WTC11 (cell line): Measurements from ENCODE around the gene ZIC4. TPM values are rescaled to one million over a fixed set of nuclear protein-coding genes. Genes with fewer than 3 reads are reported as not detected.

ENCODE experiments used
- ATAC-seq: fragments of 200-7000 bp; cut with Tn5 transposase; 2 replicates; pipeline ENCODE4 v1.10.0; 2021; ENCODE audit warnings: mild to moderate bottlenecking, moderate library complexity
- CTCF ChIA-PET: fragments of 300-600 bp; sonication (Branson Sonifier 250); formaldehyde crosslinking; loops from one replicate; lab custom pipeline; 2021; ENCODE audit warnings: antibody characterized with exemption; lab: Charles Lee
- POLR2A ChIA-PET: fragments of 350-600 bp; sonication (Branson Sonifier 250); formaldehyde crosslinking; loops from one replicate; lab custom pipeline; 2021; ENCODE audit warnings: antibody characterized with exemption; lab: Charles Lee
- DNase-seq: peaks from one replicate; pipeline ENCODE4 v3.0.0; 2021; ENCODE audit warnings: low spot score
- H3K27ac Mint-ChIP-seq: 2 replicates; pipeline ENCODE4 v1.8.0; 2021; ENCODE audit warnings: mixed read lengths
- H3K27me3 Mint-ChIP-seq: 2 replicates; pipeline ENCODE4 v1.8.0; 2021; ENCODE audit warnings: low read depth, mild to moderate bottlenecking, moderate library complexity, mixed read lengths
- H3K36me3 Mint-ChIP-seq: 2 replicates; pipeline ENCODE4 v1.8.0; 2021; ENCODE audit warnings: mixed read lengths
- H3K4me1 Mint-ChIP-seq: 2 replicates; pipeline ENCODE4 v1.8.0; 2022; ENCODE audit warnings: mixed read lengths
- H3K4me3 Mint-ChIP-seq: 2 replicates; pipeline ENCODE4 v1.8.0; 2021; ENCODE audit warnings: mild to moderate bottlenecking, moderate library complexity, mixed read lengths
- H3K9me3 Mint-ChIP-seq: 2 replicates; pipeline ENCODE4 v1.8.0; 2021; ENCODE audit warnings: mixed read lengths
- AR ChIP-seq: fragments of 250-450 bp; sonication (Bioruptor Pico); IDR thresholded peaks from 2 replicates; pipeline ENCODE4 v1.9.0; 2021; ENCODE audit warnings: mild to moderate bottlenecking
- ATF1 ChIP-seq: sonication (generic); formaldehyde crosslinking; IDR thresholded peaks from 2 replicates; pipeline ENCODE4 v1.8.1; 2023; ENCODE audit warnings: mild to moderate bottlenecking, moderate library complexity, missing genetic modification reagents
- E2F5 ChIP-seq: sonication (generic); formaldehyde crosslinking; IDR thresholded peaks from 2 replicates; pipeline ENCODE4 v1.8.1; 2022; ENCODE audit warnings: mild to moderate bottlenecking, moderate library complexity, missing genetic modification reagents
- FOXP4 ChIP-seq: sonication (generic); formaldehyde crosslinking; IDR thresholded peaks from 2 replicates; pipeline ENCODE4 v1.8.0; 2022; ENCODE audit warnings: mild to moderate bottlenecking, missing genetic modification reagents
- GABPB1 ChIP-seq: sonication (generic); formaldehyde crosslinking; IDR thresholded peaks from 2 replicates; pipeline ENCODE4 v1.8.1; 2023; ENCODE audit warnings: mild to moderate bottlenecking, missing genetic modification reagents
- GRHL2 ChIP-seq: fragments of 250-450 bp; sonication (Bioruptor Pico); IDR thresholded peaks from 2 replicates; pipeline ENCODE4 v1.8.0; 2022; ENCODE audit warnings: mild to moderate bottlenecking, moderate library complexity; ENCODE audit not compliant: insufficient replicate concordance, severe bottlenecking
- JUN ChIP-seq: sonication (generic); formaldehyde crosslinking; IDR thresholded peaks from 2 replicates; pipeline ENCODE4 v1.8.0; 2023; ENCODE audit warnings: mild to moderate bottlenecking, missing genetic modification reagents
- MAX ChIP-seq: sonication (generic); formaldehyde crosslinking; IDR thresholded peaks from 2 replicates; pipeline ENCODE4 v1.8.0; 2022; ENCODE audit warnings: mild to moderate bottlenecking, missing genetic modification reagents
- MYBL2 ChIP-seq: sonication (generic); formaldehyde crosslinking; IDR thresholded peaks from 2 replicates; pipeline ENCODE4 v1.8.1; 2023; ENCODE audit warnings: mild to moderate bottlenecking, moderate library complexity, missing genetic modification reagents
- OVOL2 ChIP-seq: fragments of 250-450 bp; sonication (Bioruptor Pico); IDR thresholded peaks from 2 replicates; pipeline ENCODE4 v1.9.0; 2021; ENCODE audit warnings: mild to moderate bottlenecking, borderline replicate concordance
- PRDM15 ChIP-seq: sonication (generic); formaldehyde crosslinking; IDR thresholded peaks from 2 replicates; pipeline ENCODE4 v1.8.0; 2022; ENCODE audit warnings: missing genetic modification reagents
- RELA ChIP-seq: sonication (generic); formaldehyde crosslinking; IDR thresholded peaks from 2 replicates; pipeline ENCODE4 v1.8.1; 2022; ENCODE audit warnings: missing genetic modification reagents, mild to moderate bottlenecking, borderline replicate concordance
- SP1 ChIP-seq: sonication (generic); formaldehyde crosslinking; conservative IDR thresholded peaks from 2 replicates; pipeline ENCODE4 v1.8.1; 2022; ENCODE audit warnings: missing genetic modification reagents
- ZNF416 ChIP-seq: fragments of 250-450 bp; sonication (Bioruptor Pico); IDR thresholded peaks from 2 replicates; pipeline ENCODE4 v1.9.0; 2021; ENCODE audit warnings: mild to moderate bottlenecking, inconsistent platforms
- total RNA-seq: library from RNA; stranded (reverse); gene quantifications from 3 replicates; pipeline ENCODE4 v1.2.3, GENCODE V29; 2021

The ZIC4 gene
- total RNA-seq, 1 experiment from 2014 or later = 3.5 TPM

GRCh38 chr3:147398813-147399534, 7.4 kb downstream of the ZIC4 start:
- Mint-ChIP-seq H3K4me1 (peaks cover 86% of the 10 kb centered on the region), H3K4me3 (peak overlapping the region; percentile 78), H3K9me3 (no peaks in the 10 kb centered on the region), H3K27me3 (peaks cover 100% of the 10 kb centered on the region), H3K27ac (peak overlapping the region; percentile 74), H3K36me3 (no peaks in the 10 kb centered on the region)
- CTCF ChIA-PET = interaction anchor here (0.7 to 4.9 kb wide), 6 partner anchors 10 to 228 kb away, joined by 3 to 33 read pairs (median 12); partner anchors contain the start of gene ZIC1
- ATAC-seq = no peak
- TF ChIP-seq GABPB1 (peak; percentile 51), MYBL2 (CRISPR knock-in tag) (no peak), PRDM15 (CRISPR knock-in tag) (no peak)
- DNase-seq = no peak
- POLR2A ChIA-PET = interaction anchor here (0.7 kb wide), 1 partner anchor 1100 kb away, joined by 5 read pairs; no protein-coding TSS in a partner anchor

GRCh38 chr3:147397875-147398812, 8.2 kb downstream of the ZIC4 start:
- Mint-ChIP-seq H3K27ac (peak overlapping the region; percentile 96), H3K4me3 (peak overlapping the region; percentile 78), H3K36me3 (no peaks in the 10 kb centered on the region)
- TF ChIP-seq RELA (CRISPR knock-in tag) = no peak
- peak; percentile 57; the same call in 1 of the 2 replicates for TF ChIP-seq E2F5 (CRISPR knock-in tag)
- peak; percentile 55; the same call in 1 of the 2 replicates for TF ChIP-seq FOXP4 (CRISPR knock-in tag)
- TF ChIP-seq JUN (CRISPR knock-in tag) = no peak
- TF ChIP-seq GRHL2 (CRISPR knock-in tag) = no peak
- TF ChIP-seq PRDM15 (CRISPR knock-in tag) = peak; percentile 90
- TF ChIP-seq MAX (CRISPR knock-in tag) = peak; percentile 17; the same call in 1 of the 2 replicates
- TF ChIP-seq OVOL2 = no peak
- TF ChIP-seq ATF1 (CRISPR knock-in tag) = no peak
- TF ChIP-seq AR (CRISPR knock-in tag) = no peak
- TF ChIP-seq ZNF416 (CRISPR knock-in tag) = no peak
- no peak for TF ChIP-seq SP1 (CRISPR knock-in tag)
- TF ChIP-seq, all 79 proteins: peak for 4
- DNase-seq = no peak
- CTCF ChIA-PET = interaction anchor here (0.7 to 4.9 kb wide), 12 partner anchors 7 to 983 kb away, joined by 3 to 33 read pairs (median 8); partner anchors contain the start of gene ZIC1
- ATAC-seq = peak; percentile 26
- H3K9me3 Mint-ChIP-seq = no peaks in the 10 kb centered on the region
- POLR2A ChIA-PET = interaction anchor here (0.6 to 2.4 kb wide), 9 partner anchors 9 to 99 kb away, joined by 3 to 14 read pairs (median 8); partner anchors contain the start of gene ZIC1
- H3K4me1 Mint-ChIP-seq = peaks cover 80% of the 10 kb centered on the region
- peaks cover 98% of the 10 kb centered on the region for H3K27me3 Mint-ChIP-seq
